Epithelial cell of proximal tubule (primary cell): ENCODE results near the gene SLC4A11. TPM values are rescaled to one million over a fixed set of nuclear protein-coding genes. Genes with fewer than 3 reads are reported as not detected.
A peak's percentile ranks its signal among the peaks of the same experiment; 100 is the strongest.

Experiments
- DNase-seq: peaks from one replicate; pipeline ENCODE4 v3.0.0-alpha.2; 2011; ENCODE audit warnings: low read depth
- H3K4me3 ChIP-seq: 2 replicates; pipeline ENCODE4 v1.5.1; 2011; ENCODE audit warnings: low read depth, mild to moderate bottlenecking, low read length
- CTCF ChIP-seq: conservative IDR thresholded peaks from 2 replicates; pipeline ENCODE4 v1.5.1; 2012; ENCODE audit warnings: low read depth, mild to moderate bottlenecking, low read length
- total RNA-seq: library from RNA; depleted of rRNA; stranded (reverse); fragments of >200 nt; gene quantifications from 2 replicates; pipeline ENCODE4 v1.2.3, GENCODE V29; 2015

SLC4A11 gene
- 3.6 and 5.1 TPM in 2 replicates for total RNA-seq

GRCh38 chr20:3239026-3239866 lies at the start of gene SLC4A11:
Gene SLC4A11 (minus strand): TSS chr20:3239190. CDS start chr20:3239137, 53 bp downstream.
- no peak for DNase-seq
- peak within 1 kb of the TSS; percentile 70 for H3K4me3 ChIP-seq
- no peak for TF ChIP-seq CTCF

GRCh38 chr20:3283222-3283820 lies 44.3 kb upstream of the SLC4A11 start:
- no peak overlapping the region for H3K4me3 ChIP-seq
- TF ChIP-seq CTCF, result no peak
- DNase-seq, result no peak

- H3K4me3 ChIP-seq, result no peak overlapping the region
- no peak for DNase-seq
- no peak for TF ChIP-seq CTCF
These were observed 43.6 kb upstream of the SLC4A11 start for GRCh38 chr20:3282271-3283221.

GRCh38 chr20:3281437-3281836 lies 42.4 kb upstream of the SLC4A11 start:
- no peak for DNase-seq
- H3K4me3 ChIP-seq, result no peak overlapping the region
- TF ChIP-seq CTCF, result no peak

- H3K4me3 ChIP-seq, result no peak overlapping the region
- DNase-seq, result no peak
- TF ChIP-seq CTCF, result no peak
These were observed 40.8 kb upstream of the SLC4A11 start for GRCh38 chr20:3279761-3280160.

- H3K4me3 ChIP-seq, result no peak overlapping the region
- TF ChIP-seq CTCF, result no peak
- DNase-seq, result no peak
These were observed 38.9 kb upstream of the SLC4A11 start for GRCh38 chr20:3277686-3278465.
